Testis (tissue), 3 donors: ENCODE data around the gene FBXO48. TPM values are rescaled to one million over a fixed set of nuclear protein-coding genes. Genes with fewer than 3 reads are reported as not detected.

ENCODE experiments used
- DNase-seq: peaks from one replicate; pipeline ENCODE4 v3.0.0-alpha.2; 2019
- H3K27ac ChIP-seq, 2 donors: fragments of 200-600 bp; sonication (generic); one replicate each; pipeline ENCODE4 v1.5.1; 2019
- H3K27me3 ChIP-seq: fragments of 200-600 bp; sonication (generic); one replicate; pipeline ENCODE4 v1.5.1; 2019
- H3K36me3 ChIP-seq: fragments of 200-600 bp; sonication (generic); one replicate; pipeline ENCODE4 v1.5.1; 2017; ENCODE audit warnings: low read depth; ENCODE audit errors: missing control alignments
- H3K4me1 ChIP-seq: fragments of 200-600 bp; sonication (generic); one replicate; pipeline ENCODE4 v1.5.1; 2019
- H3K4me3 ChIP-seq, 2 donors: fragments of 200-600 bp; sonication (generic); one replicate each; pipeline ENCODE4 v1.5.1; 2017 to 2019
- H3K9me3 ChIP-seq: fragments of 200-600 bp; sonication (generic); one replicate; pipeline ENCODE4 v1.5.1; 2017
- POLR2A ChIP-seq: fragments of 450-650 bp; IDR thresholded peaks from one replicate; pipeline ENCODE4 v1.6.1; 2017; ENCODE audit warnings: antibody characterized with exemption, mild to moderate bottlenecking, moderate library complexity
- WGBS, 2 donors: methylation state at CpG; one replicate each; pipeline ENCODE4 v1.1.5; 2018; 5-methylcytosine and 5-hydroxymethylcytosine counted together
- intact Hi-C: fragments of 100-400 bp; cut with DNase I; formaldehyde crosslinking; loops from one replicate; pipeline ENCODE4 v1.15.1; 2023; ENCODE audit warnings: low total_unique reads
- polyA plus RNA-seq: library from polyadenylated mRNA; stranded (reverse); fragments of 350-450 nt; fragmentation: Illumina TruSeq; extraction: RNeasy Lipid Tissue Mini Kit (QIAGEN cat#74804); gene quantifications from one replicate; pipeline ENCODE4 v1.2.3, GENCODE V29; 2014; ENCODE audit warnings: low read depth, low replicate concordance; ENCODE audit not compliant: insufficient read depth
- total RNA-seq, 2 donors: library from RNA; depleted of rRNA; stranded (reverse); fragments of >200 nt; gene quantifications; one replicate each; pipeline ENCODE4 v1.2.3, GENCODE V29; 2016
- TF ChIP-seq, protein P1 (sequence below), 3 experiments: fragments of 450-650 bp in 2 of 3; fragments of 200-600 bp in 1 of 3; sonication (generic) in 1 of 3; IDR thresholded peaks; one replicate each; pipeline ENCODE4 v1.5.1; 2016 to 2019; ENCODE audit warnings: antibody characterized with exemption in 3 of 3, mild to moderate bottlenecking in 2 of 3, moderate library complexity in 1 of 3

Gene FBXO48
- total and polyA plus RNA-seq, 3 donors from 2014 or later, result 1.2 to 2.4 (median 1.7) TPM

DNA sequence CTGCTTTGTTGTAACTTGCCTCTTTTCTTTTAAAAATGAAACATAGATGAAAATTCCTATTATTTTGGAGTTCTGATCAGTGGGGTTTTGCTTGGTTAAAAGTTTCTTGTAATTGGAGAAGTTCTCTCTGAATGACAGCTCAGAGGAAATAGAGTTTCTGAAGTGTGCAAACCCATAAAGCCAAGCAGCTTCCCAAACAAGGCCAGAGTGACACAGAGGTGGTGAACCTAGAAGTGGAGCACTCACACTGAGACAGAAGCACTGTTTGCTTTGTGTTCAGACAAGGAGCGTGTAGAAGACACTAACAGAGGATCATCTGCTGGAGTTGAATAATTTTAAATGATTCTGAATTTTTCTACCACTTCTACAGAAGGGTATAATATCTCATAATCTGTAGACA, 49.2 kb downstream of the FBXO48 start:
- TF ChIP-seq, protein P1, sequence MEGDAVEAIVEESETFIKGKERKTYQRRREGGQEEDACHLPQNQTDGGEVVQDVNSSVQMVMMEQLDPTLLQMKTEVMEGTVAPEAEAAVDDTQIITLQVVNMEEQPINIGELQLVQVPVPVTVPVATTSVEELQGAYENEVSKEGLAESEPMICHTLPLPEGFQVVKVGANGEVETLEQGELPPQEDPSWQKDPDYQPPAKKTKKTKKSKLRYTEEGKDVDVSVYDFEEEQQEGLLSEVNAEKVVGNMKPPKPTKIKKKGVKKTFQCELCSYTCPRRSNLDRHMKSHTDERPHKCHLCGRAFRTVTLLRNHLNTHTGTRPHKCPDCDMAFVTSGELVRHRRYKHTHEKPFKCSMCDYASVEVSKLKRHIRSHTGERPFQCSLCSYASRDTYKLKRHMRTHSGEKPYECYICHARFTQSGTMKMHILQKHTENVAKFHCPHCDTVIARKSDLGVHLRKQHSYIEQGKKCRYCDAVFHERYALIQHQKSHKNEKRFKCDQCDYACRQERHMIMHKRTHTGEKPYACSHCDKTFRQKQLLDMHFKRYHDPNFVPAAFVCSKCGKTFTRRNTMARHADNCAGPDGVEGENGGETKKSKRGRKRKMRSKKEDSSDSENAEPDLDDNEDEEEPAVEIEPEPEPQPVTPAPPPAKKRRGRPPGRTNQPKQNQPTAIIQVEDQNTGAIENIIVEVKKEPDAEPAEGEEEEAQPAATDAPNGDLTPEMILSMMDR (IDR thresholded peaks at IDR 0.05), result no peak
- H3K9me3 ChIP-seq, result no peaks in the 10 kb centered on the region
- H3K36me3 ChIP-seq, result no peaks in the 10 kb centered on the region
- WGBS, 2 donors, result 38 to 56% methylated on average over 1 of the region's 1 CpG
- H3K4me1 ChIP-seq, result no peaks in the 10 kb centered on the region
- H3K27me3 ChIP-seq, result no peaks in the 10 kb centered on the region
- DNase-seq, result no peak
- intact Hi-C loops, result no loop called here
- no peak overlapping the region for H3K27ac ChIP-seq
- H3K4me3 ChIP-seq, result no peak overlapping the region

- H3K27me3 ChIP-seq, result no peaks in the 10 kb centered on the region
- WGBS, 2 donors, result 92 to 100% methylated on average over 6 to 9 of the region's 9 CpGs
- no peaks in the 10 kb centered on the region for H3K4me1 ChIP-seq
- no peak overlapping the region for H3K4me3 ChIP-seq
- no peaks in the 10 kb centered on the region for H3K9me3 ChIP-seq
- intact Hi-C loops, result no loop called here
- H3K27ac ChIP-seq, result no peak overlapping the region
- no peak for DNase-seq
- no peak for TF ChIP-seq POLR2A
- TF ChIP-seq, protein P1 (IDR thresholded peaks at IDR 0.05), result no peak
- H3K36me3 ChIP-seq, result no peaks in the 10 kb centered on the region
Measured at GRCh38 chr2:68416081-68416675, 50.9 kb downstream of the FBXO48 start.

GRCh38 chr2:68415521-68415920, 51.6 kb downstream of the FBXO48 start:
- intact Hi-C loops, result no loop called here
- Histone ChIP-seq H3K4me1 (no peaks in the 10 kb centered on the region), H3K4me3 (no peak overlapping the region), H3K27me3 (no peaks in the 10 kb centered on the region), H3K9me3 (no peaks in the 10 kb centered on the region), H3K27ac (no peak overlapping the region), H3K36me3 (no peaks in the 10 kb centered on the region)
- TF ChIP-seq POLR2A, result no peak
- TF ChIP-seq, protein P1 (IDR thresholded peaks at IDR 0.05), result no peak
- DNase-seq, result no peak

- Histone ChIP-seq H3K36me3 (no peaks in the 10 kb centered on the region), H3K27me3 (no peaks in the 10 kb centered on the region), H3K27ac (no peak overlapping the region), H3K4me3 (no peak overlapping the region), H3K4me1 (no peaks in the 10 kb centered on the region), H3K9me3 (no peaks in the 10 kb centered on the region)
- TF ChIP-seq POLR2A, result no peak
- TF ChIP-seq, protein P1 (IDR thresholded peaks at IDR 0.05), result no peak
- WGBS, 2 donors, result 59 to 77% methylated on average over 3 of the region's 3 CpGs
- no peak for DNase-seq
- intact Hi-C loops, result no loop called here
Measured at GRCh38 chr2:68414876-68415275, 52.2 kb downstream of the FBXO48 start.

DNA sequence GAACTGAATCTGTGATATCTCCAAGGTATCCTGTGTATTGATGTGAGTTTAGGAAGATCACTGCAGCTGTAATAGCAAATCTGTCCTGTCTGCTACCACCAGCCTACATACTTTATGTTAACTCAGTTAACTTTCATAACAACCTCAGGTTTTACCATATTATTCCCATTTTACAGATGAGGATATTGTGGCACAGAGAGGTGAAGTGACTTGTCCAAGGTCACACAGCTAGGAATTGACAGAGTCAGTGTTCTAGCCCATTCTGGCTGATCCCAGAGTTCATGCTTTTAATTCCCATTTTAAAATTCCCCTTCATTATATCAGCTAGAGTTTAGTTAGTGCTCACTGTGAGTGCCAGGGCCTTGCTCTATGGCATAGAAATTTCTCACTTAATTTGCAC, 52.6 kb downstream of the FBXO48 start:
- H3K36me3 ChIP-seq, result no peaks in the 10 kb centered on the region
- TF ChIP-seq POLR2A, result no peak
- TF ChIP-seq, protein P1 (IDR thresholded peaks at IDR 0.05), result no peak
- no peak overlapping the region for H3K27ac ChIP-seq
- intact Hi-C loops, result no loop called here
- DNase-seq, result no peak
- no peak overlapping the region for H3K4me3 ChIP-seq
- H3K4me1 ChIP-seq, result no peaks in the 10 kb centered on the region
- H3K27me3 ChIP-seq, result no peaks in the 10 kb centered on the region
- H3K9me3 ChIP-seq, result no peaks in the 10 kb centered on the region
